BLaER1 treated with 17β-estradiol and CSF1 and Interleukin-3, amounts not matched to agents 10 nM and 100 nM (cell line): Measurements from ENCODE around the gene KIF5C.
A peak's percentile ranks its signal among the peaks of the same experiment; 100 is the strongest.

Experiments used
- H3K27ac ChIP-seq, 11 experiments: shearing (Covaris generic); formaldehyde crosslinking; 2 replicates each; pipeline ENCODE4 v1.8.1; 2022
- H3K27me3 ChIP-seq, 11 experiments: shearing (Covaris generic); formaldehyde crosslinking; 2 replicates each; pipeline ENCODE4 v1.8.1; 2022
- H3K36me3 ChIP-seq, 11 experiments: shearing (Covaris generic); formaldehyde crosslinking; 2 replicates each; pipeline ENCODE4 v1.8.1; 2022
- H3K4me1 ChIP-seq, 10 experiments: shearing (Covaris generic); formaldehyde crosslinking; 2 replicates each; pipeline ENCODE4 v1.8.1; 2022
- H3K4me2 ChIP-seq, 11 experiments: shearing (Covaris generic); formaldehyde crosslinking; 2 replicates each; pipeline ENCODE4 v1.8.1; 2022
- H3K4me3 ChIP-seq, 10 experiments: shearing (Covaris generic); formaldehyde crosslinking; 2 replicates each; pipeline ENCODE4 v1.8.1; 2022
- H3K9ac ChIP-seq, 11 experiments: shearing (Covaris generic); formaldehyde crosslinking; 2 replicates each; pipeline ENCODE4 v1.8.1; 2022
- H3K9me3 ChIP-seq, 11 experiments: shearing (Covaris generic); formaldehyde crosslinking; replicated peaks in 1 of 11; 2 replicates each; pipeline ENCODE4 v1.8.1; 2022
- H4K20me1 ChIP-seq, 11 experiments: shearing (Covaris generic); formaldehyde crosslinking; 2 replicates each; pipeline ENCODE4 v1.8.1; 2022
- Cebpa-rat ChIP-seq, 11 experiments: shearing (Covaris generic); IDR thresholded peaks; 2 replicates each; pipeline ENCODE4 v1.8.1; 2022

KIF5C gene

GRCh38 chr2:148981324-148981723, 106.3 kb downstream of the KIF5C start:
- Histone ChIP-seq H3K9me3 (peaks cover 0 to 5% (median 0%) of the 10 kb centered on the region in 11 experiments; a peak in 2 of 22 replicates), H3K9ac (no peak overlapping the region), H3K4me3 (no peak overlapping the region), H3K27ac (no peak overlapping the region), H3K27me3 (no peaks in the 10 kb centered on the region), H3K36me3 (peaks cover 0 to 24% (median 4%) of the 10 kb centered on the region in 11 experiments; a peak in 6 of 22 replicates), H3K4me1 (peaks cover 0 to 12% (median 0%) of the 10 kb centered on the region in 10 experiments; a peak in 3 of 20 replicates), H4K20me1 (no peaks in the 10 kb centered on the region), H3K4me2 (no peak overlapping the region)
- no peak for TF ChIP-seq Cebpa-rat (IDR thresholded peaks at IDR 0.05)

GRCh38 chr2:148981781-148982180, 106.8 kb downstream of the KIF5C start:
- no peak for TF ChIP-seq Cebpa-rat (IDR thresholded peaks at IDR 0.05)
- no peak overlapping the region for H3K4me2 ChIP-seq

GRCh38 chr2:148982282-148982681, 107.3 kb downstream of the KIF5C start:
- peaks cover 0 to 18% (median 6%) of the 10 kb centered on the region in 10 experiments; a peak in 12 of 20 replicates for H3K4me1 ChIP-seq
- no peak overlapping the region for H3K4me2 ChIP-seq
- peaks cover 0 to 24% (median 4%) of the 10 kb centered on the region in 11 experiments; a peak in 6 of 22 replicates for H3K36me3 ChIP-seq
- no peak for TF ChIP-seq Cebpa-rat (IDR thresholded peaks at IDR 0.05)
- no peak overlapping the region for H3K27ac ChIP-seq
- no peaks in the 10 kb centered on the region for H4K20me1 ChIP-seq
- H3K9me3 ChIP-seq = peaks cover 0 to 5% (median 0%) of the 10 kb centered on the region in 11 experiments; a peak in 2 of 22 replicates
- no peaks in the 10 kb centered on the region for H3K27me3 ChIP-seq
- H3K4me3 ChIP-seq = no peak overlapping the region
- no peak overlapping the region for H3K9ac ChIP-seq

More at GRCh38 chr2:148981781-148982180, 106.8 kb downstream of the KIF5C start:
- Histone ChIP-seq H3K4me1 (peaks cover 0 to 13% (median under 1%) of the 10 kb centered on the region in 10 experiments; a peak in 7 of 20 replicates), H3K4me3 (no peak overlapping the region), H4K20me1 (no peaks in the 10 kb centered on the region), H3K36me3 (peaks cover 0 to 24% (median 4%) of the 10 kb centered on the region in 11 experiments; a peak in 6 of 22 replicates), H3K9me3 (peaks cover 0 to 5% (median 0%) of the 10 kb centered on the region in 11 experiments; a peak in 2 of 22 replicates), H3K9ac (no peak overlapping the region), H3K27ac (no peak overlapping the region), H3K27me3 (no peaks in the 10 kb centered on the region)

- Histone ChIP-seq H3K9me3 (peaks cover 0 to 5% (median 0%) of the 10 kb centered on the region in 11 experiments; a peak in 2 of 22 replicates), H4K20me1 (no peaks in the 10 kb centered on the region), H3K4me1 (peaks cover 0 to 26% (median 11%) of the 10 kb centered on the region in 10 experiments; a peak in 12 of 20 replicates), H3K4me2 (no peak overlapping the region), H3K4me3 (no peak overlapping the region), H3K27me3 (no peaks in the 10 kb centered on the region), H3K27ac (no peak overlapping the region), H3K36me3 (peaks cover 0 to 24% (median 4%) of the 10 kb centered on the region in 11 experiments; a peak in 6 of 22 replicates), H3K9ac (no peak overlapping the region)
- no peak for TF ChIP-seq Cebpa-rat (IDR thresholded peaks at IDR 0.05)
Measured at GRCh38 chr2:148983896-148984295, 108.9 kb downstream of the KIF5C start.

GRCh38 chr2:148984449-148984848, 109.4 kb downstream of the KIF5C start:
- TF ChIP-seq Cebpa-rat (IDR thresholded peaks at IDR 0.05) = no peak
- H3K4me2 ChIP-seq = no peak overlapping the region
- peaks cover 0 to 24% (median 4%) of the 10 kb centered on the region in 11 experiments; a peak in 6 of 22 replicates for H3K36me3 ChIP-seq

GRCh38 chr2:148987286-148987685, 112.3 kb downstream of the KIF5C start:
- H3K4me2 ChIP-seq = peak overlapping the region in 7 of 11 experiments; percentile 26 to 66 (median 38); a peak in 12 of 22 replicates
- no peak overlapping the region for H3K9ac ChIP-seq
- H3K4me1 ChIP-seq = peaks cover 0 to 17% (median 12%) of the 10 kb centered on the region in 10 experiments; a peak in 14 of 20 replicates
- H3K27ac ChIP-seq = peak overlapping the region in 1 of 11 experiments; percentile 3; a peak in 1 of 22 replicates
- no peaks in the 10 kb centered on the region for H4K20me1 ChIP-seq
- TF ChIP-seq Cebpa-rat (IDR thresholded peaks at IDR 0.05) = peak in 1 of 11 experiments; percentile 13; a peak in 1 of 22 replicates
- no peaks in the 10 kb centered on the region for H3K27me3 ChIP-seq
- H3K4me3 ChIP-seq = no peak overlapping the region
- H3K9me3 ChIP-seq = peaks cover 0 to 5% (median 0%) of the 10 kb centered on the region in 11 experiments; a peak in 2 of 22 replicates
- peaks cover 0 to 18% (median 4%) of the 10 kb centered on the region in 11 experiments; a peak in 6 of 22 replicates for H3K36me3 ChIP-seq

More at GRCh38 chr2:148984449-148984848, 109.4 kb downstream of the KIF5C start:
- Histone ChIP-seq H3K4me3 (no peak overlapping the region), H3K4me1 (peaks cover 0 to 21% (median 10%) of the 10 kb centered on the region in 10 experiments; a peak in 12 of 20 replicates), H3K27me3 (no peaks in the 10 kb centered on the region), H3K9ac (no peak overlapping the region), H3K27ac (no peak overlapping the region), H4K20me1 (no peaks in the 10 kb centered on the region), H3K9me3 (peaks cover 0 to 5% (median 0%) of the 10 kb centered on the region in 11 experiments; a peak in 2 of 22 replicates)

- H3K4me2 ChIP-seq = no peak overlapping the region
Measured at GRCh38 chr2:148988337-148988736, 113.3 kb downstream of the KIF5C start.

GRCh38 chr2:148989882-148990493, 115.0 kb downstream of the KIF5C start:
- Histone ChIP-seq H3K9me3 (no peaks in the 10 kb centered on the region), H3K27ac (no peak overlapping the region), H3K4me3 (no peak overlapping the region), H3K27me3 (no peaks in the 10 kb centered on the region), H4K20me1 (no peaks in the 10 kb centered on the region), H3K9ac (no peak overlapping the region), H3K4me2 (no peak overlapping the region), H3K4me1 (peaks cover 0 to 20% (median 13%) of the 10 kb centered on the region in 10 experiments; a peak in 14 of 20 replicates), H3K36me3 (peaks cover 0 to 8% (median 0%) of the 10 kb centered on the region in 11 experiments; a peak in 2 of 22 replicates)
- no peak for TF ChIP-seq Cebpa-rat (IDR thresholded peaks at IDR 0.05)

More at GRCh38 chr2:148988337-148988736, 113.3 kb downstream of the KIF5C start:
- H3K36me3 ChIP-seq = peaks cover 0 to 17% (median 4%) of the 10 kb centered on the region in 11 experiments; a peak in 5 of 22 replicates
- no peak overlapping the region for H3K9ac ChIP-seq
- H3K4me3 ChIP-seq = no peak overlapping the region
- H3K27ac ChIP-seq = no peak overlapping the region
- no peaks in the 10 kb centered on the region for H4K20me1 ChIP-seq
- no peak for TF ChIP-seq Cebpa-rat (IDR thresholded peaks at IDR 0.05)
- H3K9me3 ChIP-seq = peaks cover 0 to 5% (median 0%) of the 10 kb centered on the region in 11 experiments; a peak in 2 of 22 replicates
- H3K27me3 ChIP-seq = no peaks in the 10 kb centered on the region
- peaks cover 0 to 18% (median 13%) of the 10 kb centered on the region in 10 experiments; a peak in 14 of 20 replicates for H3K4me1 ChIP-seq

- TF ChIP-seq Cebpa-rat (IDR thresholded peaks at IDR 0.05) = no peak
- Histone ChIP-seq H3K9me3 (no peaks in the 10 kb centered on the region), H3K4me2 (no peak overlapping the region), H3K4me1 (peaks cover 0 to 20% (median 13%) of the 10 kb centered on the region in 10 experiments; a peak in 14 of 20 replicates), H3K4me3 (no peak overlapping the region), H3K27me3 (no peaks in the 10 kb centered on the region), H3K27ac (no peak overlapping the region), H3K36me3 (peaks cover 0 to 6% (median 0%) of the 10 kb centered on the region in 11 experiments; a peak in 2 of 22 replicates), H4K20me1 (no peaks in the 10 kb centered on the region), H3K9ac (no peak overlapping the region)
Measured at GRCh38 chr2:148990968-148991367, 115.9 kb downstream of the KIF5C start.
